K562 (cell line): ENCODE results near the gene GALNT18.

Source experiments
- CHD4 ChIP-seq: fragments of 200-600 bp; sonication (generic); IDR thresholded peaks from 3 replicates; pipeline ENCODE4 v1.6.1; 2012; ENCODE audit warnings: low read depth, mild to moderate bottlenecking, mixed read lengths, low read length, inconsistent platforms; ENCODE audit not compliant: insufficient read depth, insufficient replicate concordance, poor library complexity, severe bottlenecking
- E2F5 ChIP-seq: sonication (generic); formaldehyde crosslinking; IDR thresholded peaks from 2 replicates; pipeline ENCODE4 v1.8.0; 2022; ENCODE audit warnings: mild to moderate bottlenecking, missing genetic modification reagents
- MYBL2 ChIP-seq, 2 experiments: fragments of 450-650 bp in 1 of 2; sonication (generic) in 1 of 2; formaldehyde crosslinking in 1 of 2; IDR thresholded peaks; 2 replicates each; pipeline versions ENCODE4 v1.6.1 to v1.8.1; 2017 to 2022; ENCODE audit warnings: borderline replicate concordance in 1 of 2, inconsistent platforms in 1 of 2, low read depth in 1 of 2, mild to moderate bottlenecking in 1 of 2, missing genetic modification reagents in 1 of 2, moderate library complexity in 1 of 2
- NONO ChIP-seq, 2 experiments: fragments of 200-400 bp in 1 of 2; fragments of 450-650 bp in 1 of 2; formaldehyde crosslinking in 1 of 2; IDR thresholded peaks; 2 replicates each; pipeline ENCODE4 v1.6.1; 2017; ENCODE audit warnings: low read depth in 2 of 2, mild to moderate bottlenecking in 2 of 2, moderate library complexity in 2 of 2, low read length in 1 of 2
- PCBP1 ChIP-seq: fragments of 200-400 bp; formaldehyde crosslinking; IDR thresholded peaks from 2 replicates; pipeline ENCODE4 v1.6.1; 2018; ENCODE audit warnings: mild to moderate bottlenecking, low read depth, low read length; ENCODE audit not compliant: poor library complexity, severe bottlenecking
- SRF ChIP-seq, 2 experiments: fragments of 250-450, 450-650 bp in 1 of 2; sonication (Bioruptor Pico) in 1 of 2; sonication (generic) in 1 of 2; formaldehyde crosslinking; IDR thresholded peaks; 2 replicates each; pipeline versions ENCODE4 v1.5.0 to v1.5.1; 2020 to 2022; ENCODE audit warnings: mild to moderate bottlenecking in 1 of 2, missing genetic modification reagents in 1 of 2
- TRIM24 ChIP-seq, 2 experiments: fragments of 450-650 bp; IDR thresholded peaks; 2 replicates each; pipeline ENCODE4 v1.6.1; 2016
- ZNF174 ChIP-seq: fragments of 250-450 bp; sonication (Bioruptor Pico); IDR thresholded peaks from 2 replicates; pipeline ENCODE4 v1.4.0; 2020; ENCODE audit warnings: mild to moderate bottlenecking
- ZNF324 ChIP-seq: fragments of 250-450 bp; sonication (Bioruptor Pico); IDR thresholded peaks from 2 replicates; pipeline ENCODE4 v1.4.0; 2020; ENCODE audit warnings: mild to moderate bottlenecking
- TF ChIP-seq, protein P1 (sequence below), 3 experiments: IDR thresholded peaks in 2 of 3; conservative IDR thresholded peaks in 1 of 3; 2 replicates each; pipeline ENCODE4 v1.5.1; 2011 to 2012; ENCODE audit warnings: low read length in 3 of 3, mild to moderate bottlenecking in 3 of 3, control low read depth in 2 of 3, improper control_type of control experiment in 1 of 3, inconsistent platforms in 1 of 3, low read depth in 1 of 3, mixed read lengths in 1 of 3, moderate library complexity in 1 of 3; ENCODE audit not compliant: insufficient read depth in 2 of 3
- TF ChIP-seq, protein P2 (sequence below), 2 experiments: IDR thresholded peaks; 2 replicates each; pipeline ENCODE4 v1.6.1; 2011; ENCODE audit warnings: borderline replicate concordance in 1 of 2, control low read depth in 1 of 2, low read depth in 1 of 2, low read length in 1 of 2, mild to moderate bottlenecking in 1 of 2, mixed read lengths in 1 of 2, moderate library complexity in 1 of 2; ENCODE audit not compliant: insufficient read depth in 1 of 2, insufficient read length in 1 of 2, poor library complexity in 1 of 2, severe bottlenecking in 1 of 2; ENCODE audit errors: extremely low read depth in 1 of 2

DNA sequence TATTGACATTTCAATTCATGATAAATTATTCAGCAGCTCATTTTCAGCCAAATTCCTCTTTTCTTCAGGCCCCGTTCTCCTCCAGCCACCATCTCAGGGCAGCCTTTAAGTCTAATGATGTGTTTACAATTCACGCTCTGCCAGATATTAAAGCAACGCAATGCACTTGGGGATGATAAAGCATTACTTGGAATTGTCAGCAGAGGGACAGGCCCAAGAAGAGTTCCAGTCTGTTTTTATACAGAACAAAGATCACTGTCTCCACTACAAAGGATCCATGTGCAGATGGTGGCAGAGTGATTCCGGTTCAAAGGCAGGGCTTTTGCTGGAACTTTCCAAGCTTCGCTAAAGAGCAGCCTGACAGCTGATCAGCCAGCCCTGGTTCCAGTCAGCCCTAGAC is 13.6 kb upstream of the GALNT18 start:
- no peak for TF ChIP-seq TRIM24 (IDR thresholded peaks at IDR 0.05)
- TF ChIP-seq, protein P1, sequence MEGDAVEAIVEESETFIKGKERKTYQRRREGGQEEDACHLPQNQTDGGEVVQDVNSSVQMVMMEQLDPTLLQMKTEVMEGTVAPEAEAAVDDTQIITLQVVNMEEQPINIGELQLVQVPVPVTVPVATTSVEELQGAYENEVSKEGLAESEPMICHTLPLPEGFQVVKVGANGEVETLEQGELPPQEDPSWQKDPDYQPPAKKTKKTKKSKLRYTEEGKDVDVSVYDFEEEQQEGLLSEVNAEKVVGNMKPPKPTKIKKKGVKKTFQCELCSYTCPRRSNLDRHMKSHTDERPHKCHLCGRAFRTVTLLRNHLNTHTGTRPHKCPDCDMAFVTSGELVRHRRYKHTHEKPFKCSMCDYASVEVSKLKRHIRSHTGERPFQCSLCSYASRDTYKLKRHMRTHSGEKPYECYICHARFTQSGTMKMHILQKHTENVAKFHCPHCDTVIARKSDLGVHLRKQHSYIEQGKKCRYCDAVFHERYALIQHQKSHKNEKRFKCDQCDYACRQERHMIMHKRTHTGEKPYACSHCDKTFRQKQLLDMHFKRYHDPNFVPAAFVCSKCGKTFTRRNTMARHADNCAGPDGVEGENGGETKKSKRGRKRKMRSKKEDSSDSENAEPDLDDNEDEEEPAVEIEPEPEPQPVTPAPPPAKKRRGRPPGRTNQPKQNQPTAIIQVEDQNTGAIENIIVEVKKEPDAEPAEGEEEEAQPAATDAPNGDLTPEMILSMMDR (IDR thresholded peaks at IDR 0.05 in 2 of 3, conservative IDR thresholded peaks at IDR 0.05 in 1 of 3; ENCODE audit: insufficient read depth in 2 of 3, low read depth in 1 of 3, low read length in 3 of 3), result no peak
- TF ChIP-seq E2F5 (CRISPR knock-in tag), result no peak
- no peak for TF ChIP-seq SRF (CRISPR knock-in tag; IDR thresholded peaks at IDR 0.05)
- TF ChIP-seq PCBP1, result no peak
- no peak for TF ChIP-seq ZNF174 (CRISPR knock-in tag)
- TF ChIP-seq NONO (IDR thresholded peaks at IDR 0.05; ENCODE audit: low read depth in 2 of 2, low read length in 1 of 2), result no peak
- no peak for TF ChIP-seq ZNF324 (CRISPR knock-in tag)
- TF ChIP-seq, protein P2, sequence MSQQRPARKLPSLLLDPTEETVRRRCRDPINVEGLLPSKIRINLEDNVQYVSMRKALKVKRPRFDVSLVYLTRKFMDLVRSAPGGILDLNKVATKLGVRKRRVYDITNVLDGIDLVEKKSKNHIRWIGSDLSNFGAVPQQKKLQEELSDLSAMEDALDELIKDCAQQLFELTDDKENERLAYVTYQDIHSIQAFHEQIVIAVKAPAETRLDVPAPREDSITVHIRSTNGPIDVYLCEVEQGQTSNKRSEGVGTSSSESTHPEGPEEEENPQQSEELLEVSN (IDR thresholded peaks at IDR 0.05; ENCODE audit: borderline replicate concordance in 1 of 2, extremely low read depth in 1 of 2, insufficient read depth in 1 of 2, insufficient read length in 1 of 2, low read depth in 1 of 2, low read length in 1 of 2, poor library complexity in 1 of 2, severe bottlenecking in 1 of 2), result no peak
- no peak for TF ChIP-seq CHD4
- no peak for TF ChIP-seq MYBL2 (IDR thresholded peaks at IDR 0.05; ENCODE audit: low read depth)
- TF ChIP-seq MYBL2 (CRISPR knock-in tag; IDR thresholded peaks at IDR 0.05; ENCODE audit: borderline replicate concordance), result no peak
